ENCODE measurements around the gene CTSA. TPM values are rescaled to one million over a fixed set of nuclear protein-coding genes. Genes with fewer than 3 reads are reported as not detected.

Gene CTSA
- total and polyA plus RNA-seq, 9 of the 15 experiments (the other 6 are each of a cell fraction or from before 2014, with no cell fraction given): 8.8 to 61.7 (median 28.3) TPM

DNA sequence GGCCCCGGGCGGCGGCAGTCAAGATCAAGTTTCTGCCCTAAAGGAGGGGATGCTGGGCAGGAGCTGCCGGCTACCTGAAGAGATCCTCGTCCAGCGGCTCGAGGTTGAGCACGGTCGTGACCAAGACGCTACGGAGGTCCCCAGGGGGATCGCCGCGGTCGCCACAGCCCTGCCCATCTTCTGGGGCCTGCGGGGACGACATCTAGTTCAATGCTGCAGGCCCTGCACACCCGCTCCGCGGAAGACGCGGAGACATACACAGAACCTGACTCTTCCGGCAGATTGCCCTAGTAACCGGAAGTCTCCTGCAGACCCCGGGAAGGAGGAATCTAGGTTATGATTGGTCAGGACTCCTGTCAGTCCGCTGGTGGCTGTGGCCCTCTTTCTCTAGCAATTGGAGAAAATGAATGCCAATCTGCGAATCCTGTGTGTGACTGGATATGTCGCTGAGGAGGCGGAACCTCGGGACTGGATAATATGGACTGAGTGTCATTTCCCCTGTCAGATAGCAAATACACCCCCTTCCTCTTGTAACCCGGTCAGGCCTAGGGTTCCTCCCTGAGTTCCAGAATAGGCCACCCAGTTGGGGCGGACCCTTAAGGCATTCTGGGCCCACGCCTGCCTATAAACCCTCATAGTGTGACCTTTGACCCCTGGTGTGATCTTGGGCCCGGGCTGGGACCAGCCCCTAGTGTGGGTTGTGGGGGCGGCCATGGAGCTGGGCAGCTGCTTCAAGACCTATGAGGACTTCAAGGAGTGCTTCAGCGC, 33.8 kb upstream of the CTSA start, which contains the start of the genes ACOT8 and ZSWIM3:
TSS of gene ACOT8 (minus strand) at position 279 of the 768 bp plus-strand sequence. CDS start at position 202, 77 bp downstream.
TSS of gene ZSWIM3 (plus strand) at position 501 of the 768 bp plus-strand sequence. CDS start at position 713, 212 bp downstream.
- no TSS peak for BruUV-seq (replicated peaks)
- peak within 1 kb of the TSS; percentile 93 for H2AFZ ChIP-seq (ENCODE audit: low read depth, low read length)
- peak; percentile 97 for FAIRE-seq
- no peaks in the 10 kb centered on the region for H3K9me1 ChIP-seq (ENCODE audit: control insufficient read depth, insufficient read depth, low read length)
- peak within 1 kb of the TSS; percentile 57 to 93 for H3K9ac ChIP-seq (ENCODE audit: insufficient read depth in 1 of 2, low read depth in 2 of 2, low read length in 2 of 2)
- H3K79me2 ChIP-seq (ENCODE audit: control insufficient read depth, insufficient read depth, low read length): peaks cover 24% of the 10 kb centered on the region
- ChIA-PET POLR2A (interaction anchor here (0.6 to 1.7 kb wide), 9 partner anchors 15 to 128 kb away, joined by 3 to 8 read pairs (median 3); partner anchors contain the start of gene PLTP), CTCF (ENCODE audit: low intra/inter-chr PET ratio) (no interaction called here)
- no peaks in the 10 kb centered on the region for H3K27me3 ChIP-seq (ENCODE audit: control insufficient read depth in 2 of 2, insufficient read depth in 2 of 2, low read length in 2 of 2)
- WGBS (ENCODE audit: insufficient coverage, low coverage, missing lambda C conversion rate): under 1% methylated on average over 36 of the region's 36 CpGs
- ATAC-seq: peak; percentile 97
- peaks cover 21 to 28% of the 10 kb centered on the region in 2 experiments for H3K4me1 ChIP-seq (replicated peaks in 1 of 2; ENCODE audit: control insufficient read depth in 2 of 2, insufficient read depth in 2 of 2, low read length in 2 of 2)
- H3K4me3 ChIP-seq: peak within 1 kb of the TSS; percentile 72
- H3K27ac ChIP-seq (ENCODE audit: extremely low read depth, low read depth, low read length): peak within 1 kb of the TSS; percentile 88
- H4K20me1 ChIP-seq (replicated peaks; ENCODE audit: control insufficient read depth, insufficient read depth, low read length): no peaks in the 10 kb centered on the region
- peak; percentile 99 to 100 (median 100) for DNase-seq (ENCODE audit: extremely low read depth in 1 of 4, low spot score in 3 of 4)
- in situ Hi-C loops (cut with MboI) (no loop called here), intact Hi-C loops (cut with micrococcal nuclease) (loop anchor here (2.0 kb wide), 1 partner anchor 78 kb away; the partner anchor contains the start of gene PCIF1)
- H3K4me2 ChIP-seq (ENCODE audit: insufficient read depth, low read length): peak within 1 kb of the TSS; percentile 94
- peaks cover 10% of the 10 kb centered on the region; the same call in 2 of the 3 replicates for H3K36me3 ChIP-seq (ENCODE audit: control insufficient read depth, insufficient read depth, low read length)
- H3K9me3 ChIP-seq (replicated peaks; ENCODE audit: control insufficient read depth, insufficient read depth, low read depth, low read length): no peaks in the 10 kb centered on the region
- TF ChIP-seq KDM5B (IDR thresholded peaks at IDR 0.05; ENCODE audit: insufficient replicate concordance, low read depth, low read length): peak; percentile 96
- TF ChIP-seq SPI1 (IDR thresholded peaks at IDR 0.05; ENCODE audit: borderline replicate concordance, low read depth, low read length): peak; percentile 59; the same call in 1 of the 2 replicates
- no peak for TF ChIP-seq ZNF41 (CRISPR knock-in tag; conservative IDR thresholded peaks at IDR 0.05)
- TF ChIP-seq, protein P1, sequence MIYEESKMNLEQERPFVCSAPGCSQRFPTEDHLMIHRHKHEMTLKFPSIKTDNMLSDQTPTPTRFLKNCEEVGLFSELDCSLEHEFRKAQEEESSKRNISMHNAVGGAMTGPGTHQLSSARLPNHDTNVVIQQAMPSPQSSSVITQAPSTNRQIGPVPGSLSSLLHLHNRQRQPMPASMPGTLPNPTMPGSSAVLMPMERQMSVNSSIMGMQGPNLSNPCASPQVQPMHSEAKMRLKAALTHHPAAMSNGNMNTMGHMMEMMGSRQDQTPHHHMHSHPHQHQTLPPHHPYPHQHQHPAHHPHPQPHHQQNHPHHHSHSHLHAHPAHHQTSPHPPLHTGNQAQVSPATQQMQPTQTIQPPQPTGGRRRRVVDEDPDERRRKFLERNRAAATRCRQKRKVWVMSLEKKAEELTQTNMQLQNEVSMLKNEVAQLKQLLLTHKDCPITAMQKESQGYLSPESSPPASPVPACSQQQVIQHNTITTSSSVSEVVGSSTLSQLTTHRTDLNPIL (CRISPR knock-in tag; IDR thresholded peaks at IDR 0.05): no peak
- TF ChIP-seq, protein P2, sequence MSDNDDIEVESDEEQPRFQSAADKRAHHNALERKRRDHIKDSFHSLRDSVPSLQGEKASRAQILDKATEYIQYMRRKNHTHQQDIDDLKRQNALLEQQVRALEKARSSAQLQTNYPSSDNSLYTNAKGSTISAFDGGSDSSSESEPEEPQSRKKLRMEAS (CRISPR knock-in tag; IDR thresholded peaks at IDR 0.05): peak; percentile 13
- TF ChIP-seq, protein P3, sequence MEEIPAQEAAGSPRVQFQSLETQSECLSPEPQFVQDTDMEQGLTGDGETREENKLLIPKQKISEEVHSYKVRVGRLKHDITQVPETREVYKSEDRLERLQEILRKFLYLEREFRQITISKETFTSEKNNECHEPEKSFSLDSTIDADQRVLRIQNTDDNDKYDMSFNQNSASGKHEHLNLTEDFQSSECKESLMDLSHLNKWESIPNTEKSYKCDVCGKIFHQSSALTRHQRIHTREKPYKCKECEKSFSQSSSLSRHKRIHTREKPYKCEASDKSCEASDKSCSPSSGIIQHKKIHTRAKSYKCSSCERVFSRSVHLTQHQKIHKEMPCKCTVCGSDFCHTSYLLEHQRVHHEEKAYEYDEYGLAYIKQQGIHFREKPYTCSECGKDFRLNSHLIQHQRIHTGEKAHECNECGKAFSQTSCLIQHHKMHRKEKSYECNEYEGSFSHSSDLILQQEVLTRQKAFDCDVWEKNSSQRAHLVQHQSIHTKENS (CRISPR knock-in tag; IDR thresholded peaks at IDR 0.05): no peak
- no peak for TF ChIP-seq ATF1 (CRISPR knock-in tag; IDR thresholded peaks at IDR 0.05)
- peak; percentile 92 for TF ChIP-seq ATF1 (tag; IDR thresholded peaks at IDR 0.05)
- TF ChIP-seq CAMTA2 (CRISPR knock-in tag; conservative IDR thresholded peaks at IDR 0.05): no peak
- TF ChIP-seq, protein P4, sequence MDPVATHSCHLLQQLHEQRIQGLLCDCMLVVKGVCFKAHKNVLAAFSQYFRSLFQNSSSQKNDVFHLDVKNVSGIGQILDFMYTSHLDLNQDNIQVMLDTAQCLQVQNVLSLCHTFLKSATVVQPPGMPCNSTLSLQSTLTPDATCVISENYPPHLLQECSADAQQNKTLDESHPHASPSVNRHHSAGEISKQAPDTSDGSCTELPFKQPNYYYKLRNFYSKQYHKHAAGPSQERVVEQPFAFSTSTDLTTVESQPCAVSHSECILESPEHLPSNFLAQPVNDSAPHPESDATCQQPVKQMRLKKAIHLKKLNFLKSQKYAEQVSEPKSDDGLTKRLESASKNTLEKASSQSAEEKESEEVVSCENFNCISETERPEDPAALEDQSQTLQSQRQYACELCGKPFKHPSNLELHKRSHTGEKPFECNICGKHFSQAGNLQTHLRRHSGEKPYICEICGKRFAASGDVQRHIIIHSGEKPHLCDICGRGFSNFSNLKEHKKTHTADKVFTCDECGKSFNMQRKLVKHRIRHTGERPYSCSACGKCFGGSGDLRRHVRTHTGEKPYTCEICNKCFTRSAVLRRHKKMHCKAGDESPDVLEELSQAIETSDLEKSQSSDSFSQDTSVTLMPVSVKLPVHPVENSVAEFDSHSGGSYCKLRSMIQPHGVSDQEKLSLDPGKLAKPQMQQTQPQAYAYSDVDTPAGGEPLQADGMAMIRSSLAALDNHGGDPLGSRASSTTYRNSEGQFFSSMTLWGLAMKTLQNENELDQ (CRISPR knock-in tag; IDR thresholded peaks at IDR 0.05; ENCODE audit: borderline replicate concordance): no peak
- TF ChIP-seq TCF3 (CRISPR knock-in tag; IDR thresholded peaks at IDR 0.05): no peak
- no peak for TF ChIP-seq NFATC3 (IDR thresholded peaks at IDR 0.05)
- TF ChIP-seq TARDBP (IDR thresholded peaks at IDR 0.05): 0 out of 2 replicates have a peak, but pooled peaks have one; percentile 21
- peak; percentile 56; the same call in 1 of the 2 replicates for TF ChIP-seq PML (IDR thresholded peaks at IDR 0.05; ENCODE audit: low read length)
- TF ChIP-seq SMARCB1 (IDR thresholded peaks at IDR 0.05; ENCODE audit: insufficient read length, low read depth): no peak
- TF ChIP-seq SRF (CRISPR knock-in tag; IDR thresholded peaks at IDR 0.05): 0 out of 4 replicates have a peak, but pooled peaks of 1 of the 2 experiments have one; percentile 63
- TF ChIP-seq EP300 (IDR thresholded peaks at IDR 0.05; ENCODE audit: low read length): no peak

Measured in K562 (cell line).